Uterus (tissue), 2 donors: ENCODE measurements around the gene RORC.

ENCODE experiments used
- CTCF ChIP-seq, 4 experiments: fragments of 200-600 bp in 2 of 4; fragments of 450-650 bp in 2 of 4; sonication (generic) in 2 of 4; IDR thresholded peaks; one replicate each; pipeline ENCODE4 v1.5.1; 2016 to 2019; ENCODE audit warnings: antibody characterized with exemption in 4 of 4, mild to moderate bottlenecking in 2 of 4, moderate library complexity in 1 of 4
- POLR2A ChIP-seq, 2 donors: fragments of 450-650 bp; IDR thresholded peaks; one replicate each; pipeline ENCODE4 v1.6.1; 2016; ENCODE audit warnings: antibody characterized with exemption in 2 of 2, mild to moderate bottlenecking in 1 of 2, moderate library complexity in 1 of 2

- TF ChIP-seq POLR2A (IDR thresholded peaks at IDR 0.05), result no peak
- TF ChIP-seq CTCF (IDR thresholded peaks at IDR 0.05), result no peak
Observed at GRCh38 chr1:151843398-151843797, 11.8 kb upstream of the RORC start.
